ENCODE data around the gene CFAP44. TPM values are rescaled to one million over a fixed set of nuclear protein-coding genes. Genes with fewer than 3 reads are reported as not detected.
"Not testable (repeated sequence)": the region's sequence is repeated elsewhere in the genome, so short reads cannot be mapped to it uniquely, and the experiment has no call there.

The CFAP44 gene
- polyA plus RNA-seq, 1 donor (not counting 4 experiments of a cell fraction or from before 2014, with no cell fraction given) = 1.8 TPM

- H3K9me3 ChIP-seq (ENCODE audit: control insufficient read depth, low read depth, low read length) = no peaks in the 10 kb centered on the region
- no peaks in the 10 kb centered on the region for H4K20me1 ChIP-seq (ENCODE audit: control insufficient read depth, extremely low read depth, insufficient read depth, low read length)
- no peaks in the 10 kb centered on the region for H3K9me1 ChIP-seq (ENCODE audit: control insufficient read depth, extremely low read depth, insufficient read depth, low read length)
- no peak overlapping the region for H3K4me2 ChIP-seq (ENCODE audit: control insufficient read depth, extremely low read depth, insufficient read depth, low read depth, low read length)
- no peak overlapping the region for H3K4me3 ChIP-seq (ENCODE audit: control insufficient read depth in 2 of 3, extremely low read depth in 1 of 3, insufficient read depth in 2 of 3, low read depth in 1 of 3, low read length in 3 of 3)
- no peaks in the 10 kb centered on the region for H3K79me2 ChIP-seq (ENCODE audit: control insufficient read depth, insufficient read depth, low read length)
- no peak overlapping the region for H3K27ac ChIP-seq (ENCODE audit: control insufficient read depth, insufficient read depth, low read length)
- no peak for FAIRE-seq
- dilution Hi-C loops (cut with MboI; ENCODE audit: extremely low pct_ligation_motif_present, low sequenced_read_pairs) = no loop called here
- no peak for DNase-seq (ENCODE audit: low read depth, low spot score)
- no peak overlapping the region for H2AFZ ChIP-seq (ENCODE audit: control insufficient read depth, low read length)
- H3K27me3 ChIP-seq (ENCODE audit: control insufficient read depth, extremely low read depth, insufficient read depth, low read length) = no peaks in the 10 kb centered on the region
- H3K9ac ChIP-seq (ENCODE audit: control insufficient read depth, extremely low read depth, insufficient read depth, low read length) = no peak overlapping the region
- TF ChIP-seq CTCF (optimal IDR thresholded peaks at IDR 0.05 in 1 of 3, IDR thresholded peaks at IDR 0.05 in 1 of 3, conservative IDR thresholded peaks at IDR 0.05 in 1 of 3; ENCODE audit: extremely low read depth in 1 of 3, insufficient read depth in 2 of 3, low read length in 3 of 3) = no peak
- TF ChIP-seq EZH2 (IDR thresholded peaks at IDR 0.05; ENCODE audit: low read length) = no peak
- H3K36me3 ChIP-seq (ENCODE audit: control insufficient read depth in 2 of 2, extremely low read depth in 1 of 2, insufficient read depth in 2 of 2, low read length in 2 of 2) = peaks cover 4 to 5% of the 10 kb centered on the region in 2 experiments
- H3K4me1 ChIP-seq (ENCODE audit: control insufficient read depth, extremely low read depth, insufficient read depth, low read length) = no peaks in the 10 kb centered on the region
These were observed 27.2 kb upstream of the CFAP44 start for GRCh38 chr3:113468539-113468938.

DNA sequence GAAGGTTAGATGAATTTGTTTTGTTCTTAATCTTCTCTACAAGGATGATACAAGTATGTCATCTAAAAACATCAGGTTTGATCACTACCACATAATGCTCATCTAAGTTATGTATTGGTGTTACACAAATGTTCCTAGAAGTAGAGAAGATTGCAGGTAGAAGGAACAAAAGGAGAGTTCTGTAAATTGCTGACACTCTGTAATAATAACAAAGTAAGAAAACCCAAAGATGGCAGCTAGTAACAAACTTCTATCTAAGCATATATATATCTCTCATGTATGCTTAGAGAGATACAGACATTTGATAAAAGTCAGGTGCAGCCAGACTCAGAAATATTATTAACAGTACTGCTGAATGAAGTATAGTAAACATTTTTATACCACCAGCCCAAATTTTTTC lies 20.2 kb upstream of the CFAP44 start:
- H3K36me3 ChIP-seq (ENCODE audit: control insufficient read depth in 2 of 2, extremely low read depth in 1 of 2, insufficient read depth in 2 of 2, low read length in 2 of 2) = peaks cover 4 to 7% of the 10 kb centered on the region in 2 experiments
- no peak overlapping the region for H3K4me2 ChIP-seq (ENCODE audit: control insufficient read depth, extremely low read depth, insufficient read depth, low read depth, low read length)
- no peaks in the 10 kb centered on the region for H3K4me1 ChIP-seq (ENCODE audit: control insufficient read depth, extremely low read depth, insufficient read depth, low read length)
- no peak overlapping the region for H2AFZ ChIP-seq (ENCODE audit: control insufficient read depth, low read length)
- no peaks in the 10 kb centered on the region for H3K9me1 ChIP-seq (ENCODE audit: control insufficient read depth, extremely low read depth, insufficient read depth, low read length)
- no peak overlapping the region for H3K4me3 ChIP-seq (ENCODE audit: control insufficient read depth in 2 of 3, extremely low read depth in 1 of 3, insufficient read depth in 2 of 3, low read depth in 1 of 3, low read length in 3 of 3)
- H3K27me3 ChIP-seq (ENCODE audit: control insufficient read depth, extremely low read depth, insufficient read depth, low read length) = no peaks in the 10 kb centered on the region
- no peak overlapping the region for H3K9ac ChIP-seq (ENCODE audit: control insufficient read depth, extremely low read depth, insufficient read depth, low read length)
- H3K79me2 ChIP-seq (ENCODE audit: control insufficient read depth, insufficient read depth, low read length) = no peaks in the 10 kb centered on the region
- FAIRE-seq (no peak), DNase-seq (ENCODE audit: low read depth, low spot score) (no peak)
- dilution Hi-C loops (cut with MboI; ENCODE audit: extremely low pct_ligation_motif_present, low sequenced_read_pairs) = no loop called here
- no peaks in the 10 kb centered on the region for H3K9me3 ChIP-seq (ENCODE audit: control insufficient read depth, low read depth, low read length)
- H3K27ac ChIP-seq (ENCODE audit: control insufficient read depth, insufficient read depth, low read length) = no peak overlapping the region
- TF ChIP-seq CTCF (optimal IDR thresholded peaks at IDR 0.05 in 1 of 3, IDR thresholded peaks at IDR 0.05 in 1 of 3, conservative IDR thresholded peaks at IDR 0.05 in 1 of 3; ENCODE audit: extremely low read depth in 1 of 3, insufficient read depth in 2 of 3, low read length in 3 of 3) (no peak), EZH2 (IDR thresholded peaks at IDR 0.05; ENCODE audit: low read length) (no peak)
- no peaks in the 10 kb centered on the region for H4K20me1 ChIP-seq (ENCODE audit: control insufficient read depth, extremely low read depth, insufficient read depth, low read length)

- H4K20me1 ChIP-seq (ENCODE audit: control insufficient read depth, extremely low read depth, insufficient read depth, low read length); FAIRE-seq: not testable (repeated sequence)
These were observed 17.3 kb upstream of the CFAP44 start for GRCh38 chr3:113458554-113458953.

More at GRCh38 chr3:113458554-113458953, 17.3 kb upstream of the CFAP44 start:
- H3K79me2 ChIP-seq (ENCODE audit: control insufficient read depth, insufficient read depth, low read length); H3K9me1 ChIP-seq (ENCODE audit: control insufficient read depth, extremely low read depth, insufficient read depth, low read length); H3K9ac ChIP-seq (ENCODE audit: control insufficient read depth, extremely low read depth, insufficient read depth, low read length); H3K9me3 ChIP-seq (ENCODE audit: control insufficient read depth, low read depth, low read length); H3K27ac ChIP-seq (ENCODE audit: control insufficient read depth, insufficient read depth, low read length); H3K27me3 ChIP-seq (ENCODE audit: control insufficient read depth, extremely low read depth, insufficient read depth, low read length); DNase-seq (ENCODE audit: low read depth, low spot score); H3K4me1 ChIP-seq (ENCODE audit: control insufficient read depth, extremely low read depth, insufficient read depth, low read length); H3K36me3 ChIP-seq (ENCODE audit: control insufficient read depth in 2 of 2, extremely low read depth in 1 of 2, insufficient read depth in 2 of 2, low read length in 2 of 2); dilution Hi-C loops (cut with MboI; ENCODE audit: extremely low pct_ligation_motif_present, low sequenced_read_pairs); H2AFZ ChIP-seq (ENCODE audit: control insufficient read depth, low read length); H3K4me2 ChIP-seq (ENCODE audit: control insufficient read depth, extremely low read depth, insufficient read depth, low read depth, low read length); H3K4me3 ChIP-seq (ENCODE audit: control insufficient read depth in 2 of 3, extremely low read depth in 1 of 3, insufficient read depth in 2 of 3, low read depth in 1 of 3, low read length in 3 of 3): not testable (repeated sequence)
